HepG2 (cell line): ENCODE measurements around the gene DNAJC19. TPM values are rescaled to one million over a fixed set of nuclear protein-coding genes. Genes with fewer than 3 reads are reported as not detected.
A peak's percentile ranks its signal among the peaks of the same experiment; 100 is the strongest.

Experiments
- CCAR2 ChIP-seq: fragments of 200-400 bp; formaldehyde crosslinking; optimal IDR thresholded peaks from 2 replicates; pipeline ENCODE3; 2018; ENCODE audit warnings: low read depth, mild to moderate bottlenecking, low read length, moderate library complexity
- ELF1 ChIP-seq: sonication (generic); formaldehyde crosslinking; IDR thresholded peaks from 2 replicates; pipeline ENCODE4 v1.4.0; 2020; ENCODE audit warnings: missing genetic modification reagents
- HOXA9 ChIP-seq: sonication (generic); formaldehyde crosslinking; IDR thresholded peaks from 2 replicates; pipeline ENCODE4 v1.8.1; 2022; ENCODE audit warnings: missing genetic modification reagents, mild to moderate bottlenecking, moderate library complexity, borderline replicate concordance
- JDP2 ChIP-seq: sonication (generic); formaldehyde crosslinking; IDR thresholded peaks from 2 replicates; pipeline ENCODE4 v1.8.1; 2022; ENCODE audit warnings: missing genetic modification reagents, borderline replicate concordance
- MAFK ChIP-seq, 2 experiments: IDR thresholded peaks in 1 of 2; conservative IDR thresholded peaks in 1 of 2; 2 replicates each; pipeline ENCODE4 v1.6.1; 2011; ENCODE audit warnings: improper control_type of control experiment in 2 of 2, low read length in 2 of 2
- MIER2 ChIP-seq: IDR thresholded peaks from 2 replicates; pipeline ENCODE4 v1.6.1; 2016; ENCODE audit warnings: missing biosample characterization, missing genetic modification reagents
- PAWR ChIP-seq: sonication (generic); formaldehyde crosslinking; IDR thresholded peaks from 2 replicates; pipeline ENCODE4 v1.4.0; 2020; ENCODE audit warnings: missing genetic modification reagents, mild to moderate bottlenecking, borderline replicate concordance
- PLSCR1 ChIP-seq: sonication (generic); formaldehyde crosslinking; IDR thresholded peaks from 2 replicates; pipeline ENCODE4 v1.5.0; 2020; ENCODE audit warnings: missing genetic modification reagents, mild to moderate bottlenecking, borderline replicate concordance
- ZBTB4 ChIP-seq: sonication (generic); formaldehyde crosslinking; IDR thresholded peaks from 2 replicates; pipeline ENCODE4 v1.4.0; 2020; ENCODE audit warnings: missing genetic modification reagents, mild to moderate bottlenecking, borderline replicate concordance
- ZIK1 ChIP-seq: sonication (generic); formaldehyde crosslinking; IDR thresholded peaks from 2 replicates; pipeline ENCODE4 v1.5.0; 2020; ENCODE audit warnings: mild to moderate bottlenecking, low read depth, missing genetic modification reagents, borderline replicate concordance
- ZNF263 ChIP-seq: sonication (generic); formaldehyde crosslinking; IDR thresholded peaks from 2 replicates; pipeline ENCODE4 v1.4.0; 2020; ENCODE audit warnings: missing genetic modification reagents
- ZNF292 ChIP-seq: sonication (generic); formaldehyde crosslinking; IDR thresholded peaks from 2 replicates; pipeline ENCODE4 v1.8.1; 2022; ENCODE audit warnings: mild to moderate bottlenecking, low read depth, missing genetic modification reagents, borderline replicate concordance
- ZNF354B ChIP-seq: sonication (generic); formaldehyde crosslinking; IDR thresholded peaks from 2 replicates; pipeline ENCODE4 v1.8.0; 2022; ENCODE audit warnings: mild to moderate bottlenecking, missing genetic modification reagents
- ZNF646 ChIP-seq: sonication (generic); formaldehyde crosslinking; IDR thresholded peaks from 2 replicates; pipeline ENCODE4 v1.9.0; 2021; ENCODE audit warnings: mild to moderate bottlenecking, missing genetic modification reagents
- ZNF704 ChIP-seq: sonication (generic); formaldehyde crosslinking; IDR thresholded peaks from 2 replicates; pipeline ENCODE4 v1.8.1; 2023; ENCODE audit warnings: mild to moderate bottlenecking, inconsistent platforms, moderate library complexity, missing genetic modification reagents, borderline replicate concordance
- polyA plus RNA-seq, 8 experiments: library from polyadenylated mRNA; depleted of rRNA in 3 of 8; stranded (reverse) in 7 of 8; unstranded in 1 of 8; fragments of >200 nt; fragmentation: Illumina TruSeq in 4 of 8; extraction: Trizol in 4 of 8; gene quantifications; 2 replicates each; pipeline versions ENCODE4 v1.2.1 to v1.2.3, GENCODE V29; 2011 to 2016; ENCODE audit warnings: low read depth in 4 of 8, missing spikeins in 1 of 8, mixed read lengths in 1 of 8; ENCODE audit not compliant: insufficient read depth in 1 of 8
- total RNA-seq, 5 experiments: library from RNA; depleted of rRNA; stranded (reverse); fragments of >200 nt; fragmentation: Illumina TruSeq; extraction: Trizol; gene quantifications; 2 replicates each; pipeline ENCODE4 v1.2.3, GENCODE V29; 2016; ENCODE audit warnings: low read depth in 1 of 5

Gene DNAJC19
- total and polyA plus RNA-seq, 2 of the 13 experiments (the other 11 are each of a cell fraction or from before 2014, with no cell fraction given) = 51.1 to 75.8 TPM

- TF ChIP-seq ZNF646 (CRISPR knock-in tag) = no peak; the same call in 1 of the 2 replicates
- TF ChIP-seq ZBTB4 (CRISPR knock-in tag) = no peak
- TF ChIP-seq ZNF292 (CRISPR knock-in tag) = peak; percentile 81
- TF ChIP-seq MIER2 (CRISPR knock-in tag) = peak; percentile 50; the same call in 1 of the 2 replicates
- TF ChIP-seq ZIK1 = peak; percentile 43; the same call in 1 of the 2 replicates
- no peak for TF ChIP-seq PAWR (CRISPR knock-in tag)
- no peak for TF ChIP-seq JDP2 (CRISPR knock-in tag)
- TF ChIP-seq HOXA9 = peak; percentile 13; the same call in 1 of the 2 replicates
- no peak; the same call in 1 of the 2 replicates for TF ChIP-seq ZNF354B (CRISPR knock-in tag)
- no peak for TF ChIP-seq PLSCR1
- TF ChIP-seq ZNF263 (CRISPR knock-in tag) = peak; percentile 98
- TF ChIP-seq ELF1 (CRISPR knock-in tag) = peak; percentile 77
- TF ChIP-seq CCAR2 = no peak
- TF ChIP-seq MAFK (conservative IDR thresholded peaks at IDR 0.05 in 1 of 2, IDR thresholded peaks at IDR 0.05 in 1 of 2; ENCODE audit: low read length in 2 of 2) = no peak
- TF ChIP-seq ZNF704 (CRISPR knock-in tag) = peak; percentile 84; the same call in 1 of the 2 replicates
These were observed at the start of gene DNAJC19 (continued) for GRCh38 chr3:180989291-180990163.
